ENCODE measurements around the gene SYT2.

The SYT2 gene

DNA sequence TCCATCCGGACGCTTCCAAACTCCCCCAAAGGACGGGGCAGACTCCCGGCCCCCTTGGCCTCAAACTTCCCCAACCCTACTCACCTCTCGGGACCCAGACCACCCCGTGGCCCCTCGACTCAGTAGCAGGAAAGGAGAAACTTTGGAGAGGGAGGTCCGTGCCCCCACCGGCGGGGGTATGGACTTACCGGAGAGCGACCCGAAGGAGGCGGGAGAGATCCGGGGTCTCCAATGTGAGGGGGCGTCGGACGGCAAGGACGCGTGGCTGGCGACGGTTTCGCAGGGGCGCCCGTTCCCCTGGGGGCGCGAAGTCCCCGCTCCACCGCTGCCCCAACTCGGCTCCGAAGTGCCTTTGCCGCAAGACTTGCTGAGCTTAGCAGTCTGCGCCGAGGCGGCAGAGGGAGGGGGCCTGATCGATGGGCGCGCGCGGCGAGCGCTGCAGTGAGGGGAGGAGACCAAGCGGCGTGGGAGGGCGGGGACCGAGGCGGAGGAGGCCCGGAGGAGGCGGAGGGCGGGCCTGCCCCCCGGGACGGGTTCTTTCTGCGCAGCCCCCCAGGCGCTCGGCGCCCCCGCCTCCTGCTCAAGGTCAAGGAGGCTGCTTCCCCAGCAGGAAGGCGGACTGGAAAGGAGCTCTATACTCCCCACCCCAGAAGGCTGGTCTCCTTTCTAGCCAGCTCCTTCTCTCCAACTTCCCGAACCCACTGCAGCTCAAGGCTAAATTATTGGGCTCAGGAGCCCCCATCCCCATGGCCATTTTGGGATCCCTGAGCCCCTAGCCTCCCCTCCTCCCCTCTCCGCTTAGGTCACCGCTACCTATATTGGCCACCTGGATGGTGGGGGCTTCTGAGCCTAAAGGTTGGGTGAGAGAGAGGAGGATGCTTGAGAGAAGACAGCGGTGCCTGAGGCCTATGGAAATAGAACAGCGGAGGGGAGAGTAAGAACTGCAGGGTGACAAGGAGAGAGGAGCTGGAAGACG is at the start of gene SYT2:
TSS of gene SYT2 (minus strand) at position 385 of the 976 bp plus-strand sequence. CDS start 104,682 bp downstream, outside the sequence.
- H3K27me3 ChIP-seq (ENCODE audit: insufficient read depth, low read length, poor library complexity): peaks cover 11% of the 10 kb centered on the region
- no peak within 1 kb of the TSS for H2AFZ ChIP-seq (ENCODE audit: low read depth, low read length)

DNA sequence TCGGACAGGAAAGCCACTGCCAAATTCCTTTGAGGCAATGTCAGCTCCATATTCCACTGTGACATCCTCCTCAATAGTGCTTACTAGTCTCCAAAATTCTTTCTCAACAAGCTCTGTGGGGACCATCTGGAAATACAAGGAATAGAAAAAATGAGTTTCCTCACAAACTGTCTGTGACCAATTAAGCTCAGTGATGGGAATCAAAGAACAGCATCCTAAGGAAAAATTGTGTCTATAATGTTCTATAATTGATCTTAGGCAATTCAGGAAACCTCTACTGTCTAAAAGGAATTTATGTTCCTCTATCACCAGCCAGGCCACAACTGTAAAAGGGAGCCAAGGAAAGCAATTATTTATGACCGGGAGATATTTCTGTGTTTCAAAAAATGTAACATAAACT is 46.1 kb upstream of the SYT2 start:
- ATAC-seq (ENCODE audit: insufficient read depth, low read depth): no peak
- no peak for TF ChIP-seq EZH2 (IDR thresholded peaks at IDR 0.05; ENCODE audit: borderline replicate concordance, low read depth, low read length, severe bottlenecking)
- TF ChIP-seq, protein P1, sequence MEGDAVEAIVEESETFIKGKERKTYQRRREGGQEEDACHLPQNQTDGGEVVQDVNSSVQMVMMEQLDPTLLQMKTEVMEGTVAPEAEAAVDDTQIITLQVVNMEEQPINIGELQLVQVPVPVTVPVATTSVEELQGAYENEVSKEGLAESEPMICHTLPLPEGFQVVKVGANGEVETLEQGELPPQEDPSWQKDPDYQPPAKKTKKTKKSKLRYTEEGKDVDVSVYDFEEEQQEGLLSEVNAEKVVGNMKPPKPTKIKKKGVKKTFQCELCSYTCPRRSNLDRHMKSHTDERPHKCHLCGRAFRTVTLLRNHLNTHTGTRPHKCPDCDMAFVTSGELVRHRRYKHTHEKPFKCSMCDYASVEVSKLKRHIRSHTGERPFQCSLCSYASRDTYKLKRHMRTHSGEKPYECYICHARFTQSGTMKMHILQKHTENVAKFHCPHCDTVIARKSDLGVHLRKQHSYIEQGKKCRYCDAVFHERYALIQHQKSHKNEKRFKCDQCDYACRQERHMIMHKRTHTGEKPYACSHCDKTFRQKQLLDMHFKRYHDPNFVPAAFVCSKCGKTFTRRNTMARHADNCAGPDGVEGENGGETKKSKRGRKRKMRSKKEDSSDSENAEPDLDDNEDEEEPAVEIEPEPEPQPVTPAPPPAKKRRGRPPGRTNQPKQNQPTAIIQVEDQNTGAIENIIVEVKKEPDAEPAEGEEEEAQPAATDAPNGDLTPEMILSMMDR (IDR thresholded peaks at IDR 0.05; ENCODE audit: borderline replicate concordance, extremely low read depth, low read length, poor library complexity, severe bottlenecking): no peak
- DNase-seq: no peak
- Histone ChIP-seq H3K4me3 (ENCODE audit: low read depth in 1 of 2, low read length in 2 of 2) (no peak overlapping the region), H3K27me3 (ENCODE audit: insufficient read depth, low read length, poor library complexity) (peaks cover 16% of the 10 kb centered on the region), H2AFZ (ENCODE audit: low read depth, low read length) (no peak overlapping the region), H3K79me2 (ENCODE audit: insufficient read depth, low read length) (no peaks in the 10 kb centered on the region), H3K9ac (ENCODE audit: low read depth, low read length) (no peak overlapping the region), H3K4me2 (ENCODE audit: insufficient read depth, low read length) (no peak overlapping the region), H3K9me3 (ENCODE audit: insufficient read depth, low read length, severe bottlenecking) (no peaks in the 10 kb centered on the region), H3K4me1 (ENCODE audit: insufficient read depth, low read length) (no peaks in the 10 kb centered on the region), H3K36me3 (ENCODE audit: insufficient read depth, low read length) (no peaks in the 10 kb centered on the region), H3K27ac (ENCODE audit: low read length) (no peak overlapping the region), H4K20me1 (ENCODE audit: insufficient read depth, low read length) (no peaks in the 10 kb centered on the region)

More for the DNA sequence above, at the start of gene SYT2:
- no peak within 1 kb of the TSS for H3K4me3 ChIP-seq (ENCODE audit: low read depth in 1 of 2, low read length in 2 of 2)
- H3K27ac ChIP-seq (ENCODE audit: low read length): no peak within 1 kb of the TSS
- no peak for TF ChIP-seq EZH2 (IDR thresholded peaks at IDR 0.05; ENCODE audit: borderline replicate concordance, low read depth, low read length, severe bottlenecking)
- TF ChIP-seq, protein P1 (IDR thresholded peaks at IDR 0.05; ENCODE audit: borderline replicate concordance, extremely low read depth, low read length, poor library complexity, severe bottlenecking): no peak
- no peaks in the 10 kb centered on the region for H3K9me3 ChIP-seq (ENCODE audit: insufficient read depth, low read length, severe bottlenecking)
- no peak within 1 kb of the TSS for H3K4me2 ChIP-seq (ENCODE audit: insufficient read depth, low read length)
- no peaks in the 10 kb centered on the region; the same call in 1 of the 2 replicates for H4K20me1 ChIP-seq (ENCODE audit: insufficient read depth, low read length)
- H3K4me1 ChIP-seq (ENCODE audit: insufficient read depth, low read length): no peaks in the 10 kb centered on the region
- ATAC-seq (ENCODE audit: insufficient read depth, low read depth): no peak
- no peak within 1 kb of the TSS for H3K9ac ChIP-seq (ENCODE audit: low read depth, low read length)
- no peaks in the 10 kb centered on the region for H3K36me3 ChIP-seq (ENCODE audit: insufficient read depth, low read length)
- DNase-seq: no peak
- no peaks in the 10 kb centered on the region for H3K79me2 ChIP-seq (ENCODE audit: insufficient read depth, low read length)

DNA sequence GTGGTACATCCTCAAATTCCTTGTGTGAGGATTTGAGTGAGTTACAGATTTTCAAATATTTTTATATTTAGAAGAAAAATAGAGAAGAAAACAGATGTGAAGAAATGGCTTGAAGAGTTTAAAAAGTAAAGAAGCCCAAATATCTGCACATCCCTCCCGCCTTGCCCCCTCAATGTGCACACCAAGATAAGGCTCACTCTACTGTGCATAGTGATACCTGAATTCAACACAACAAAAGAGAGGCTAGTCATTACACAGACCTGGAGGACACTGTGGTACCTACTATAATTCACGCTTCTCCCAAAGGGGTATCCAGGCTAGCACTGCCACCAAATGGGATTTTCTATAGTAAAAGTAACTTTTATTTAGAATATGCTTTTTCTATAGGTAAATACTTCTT is 44.0 kb upstream of the SYT2 start:
- TF ChIP-seq, protein P1 (IDR thresholded peaks at IDR 0.05; ENCODE audit: borderline replicate concordance, extremely low read depth, low read length, poor library complexity, severe bottlenecking): no peak
- TF ChIP-seq EZH2 (IDR thresholded peaks at IDR 0.05; ENCODE audit: borderline replicate concordance, low read depth, low read length, severe bottlenecking): no peak
- no peaks in the 10 kb centered on the region for H4K20me1 ChIP-seq (ENCODE audit: insufficient read depth, low read length)
- no peak overlapping the region for H3K4me3 ChIP-seq (ENCODE audit: low read depth in 1 of 2, low read length in 2 of 2)
- H3K79me2 ChIP-seq (ENCODE audit: insufficient read depth, low read length): no peaks in the 10 kb centered on the region
- no peak overlapping the region for H2AFZ ChIP-seq (ENCODE audit: low read depth, low read length)
- no peaks in the 10 kb centered on the region for H3K9me3 ChIP-seq (ENCODE audit: insufficient read depth, low read length, severe bottlenecking)
- no peak overlapping the region for H3K9ac ChIP-seq (ENCODE audit: low read depth, low read length)
- H3K36me3 ChIP-seq (ENCODE audit: insufficient read depth, low read length): no peaks in the 10 kb centered on the region
- DNase-seq (no peak), ATAC-seq (ENCODE audit: insufficient read depth, low read depth) (no peak)
- no peak overlapping the region for H3K4me2 ChIP-seq (ENCODE audit: insufficient read depth, low read length)
- no peaks in the 10 kb centered on the region for H3K4me1 ChIP-seq (ENCODE audit: insufficient read depth, low read length)
- peaks cover 14% of the 10 kb centered on the region for H3K27me3 ChIP-seq (ENCODE audit: insufficient read depth, low read length, poor library complexity)
- no peak overlapping the region for H3K27ac ChIP-seq (ENCODE audit: low read length)

Data from DND-41 (cell line).